NB4 (cell line): ENCODE measurements around the gene TRDN.

Experiments
- DNase-seq: peaks from one replicate; pipeline ENCODE4 v3.0.0; 2010; ENCODE audit warnings: low read depth
- H3K4me3 ChIP-seq: one replicate; pipeline ENCODE4 v1.5.1; 2011; ENCODE audit warnings: mild to moderate bottlenecking, low read depth, low read length, moderate library complexity
- MAX ChIP-seq: IDR thresholded peaks from 2 replicates; pipeline ENCODE4 v1.6.1; 2011; ENCODE audit warnings: low read depth, low read length
- MYC ChIP-seq: IDR thresholded peaks from 2 replicates; pipeline ENCODE4 v1.6.1; 2011; ENCODE audit warnings: low read depth, low read length
- POLR2A ChIP-seq: IDR thresholded peaks from 2 replicates; pipeline ENCODE4 v1.6.1; 2011; ENCODE audit warnings: mild to moderate bottlenecking; ENCODE audit not compliant: insufficient read length; ENCODE audit errors: extremely low read depth
- TF ChIP-seq, protein P1 (sequence below): IDR thresholded peaks from one replicate; pipeline ENCODE4 v1.5.1; 2012; ENCODE audit warnings: low read depth, low read length

Gene TRDN

GRCh38 chr6:123658848-123659247 lies 22.1 kb upstream of the TRDN start:
- no peak for DNase-seq
- TF ChIP-seq MYC (no peak), POLR2A (no peak), MAX (no peak)
- TF ChIP-seq, protein P1, sequence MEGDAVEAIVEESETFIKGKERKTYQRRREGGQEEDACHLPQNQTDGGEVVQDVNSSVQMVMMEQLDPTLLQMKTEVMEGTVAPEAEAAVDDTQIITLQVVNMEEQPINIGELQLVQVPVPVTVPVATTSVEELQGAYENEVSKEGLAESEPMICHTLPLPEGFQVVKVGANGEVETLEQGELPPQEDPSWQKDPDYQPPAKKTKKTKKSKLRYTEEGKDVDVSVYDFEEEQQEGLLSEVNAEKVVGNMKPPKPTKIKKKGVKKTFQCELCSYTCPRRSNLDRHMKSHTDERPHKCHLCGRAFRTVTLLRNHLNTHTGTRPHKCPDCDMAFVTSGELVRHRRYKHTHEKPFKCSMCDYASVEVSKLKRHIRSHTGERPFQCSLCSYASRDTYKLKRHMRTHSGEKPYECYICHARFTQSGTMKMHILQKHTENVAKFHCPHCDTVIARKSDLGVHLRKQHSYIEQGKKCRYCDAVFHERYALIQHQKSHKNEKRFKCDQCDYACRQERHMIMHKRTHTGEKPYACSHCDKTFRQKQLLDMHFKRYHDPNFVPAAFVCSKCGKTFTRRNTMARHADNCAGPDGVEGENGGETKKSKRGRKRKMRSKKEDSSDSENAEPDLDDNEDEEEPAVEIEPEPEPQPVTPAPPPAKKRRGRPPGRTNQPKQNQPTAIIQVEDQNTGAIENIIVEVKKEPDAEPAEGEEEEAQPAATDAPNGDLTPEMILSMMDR: no peak

DNA sequence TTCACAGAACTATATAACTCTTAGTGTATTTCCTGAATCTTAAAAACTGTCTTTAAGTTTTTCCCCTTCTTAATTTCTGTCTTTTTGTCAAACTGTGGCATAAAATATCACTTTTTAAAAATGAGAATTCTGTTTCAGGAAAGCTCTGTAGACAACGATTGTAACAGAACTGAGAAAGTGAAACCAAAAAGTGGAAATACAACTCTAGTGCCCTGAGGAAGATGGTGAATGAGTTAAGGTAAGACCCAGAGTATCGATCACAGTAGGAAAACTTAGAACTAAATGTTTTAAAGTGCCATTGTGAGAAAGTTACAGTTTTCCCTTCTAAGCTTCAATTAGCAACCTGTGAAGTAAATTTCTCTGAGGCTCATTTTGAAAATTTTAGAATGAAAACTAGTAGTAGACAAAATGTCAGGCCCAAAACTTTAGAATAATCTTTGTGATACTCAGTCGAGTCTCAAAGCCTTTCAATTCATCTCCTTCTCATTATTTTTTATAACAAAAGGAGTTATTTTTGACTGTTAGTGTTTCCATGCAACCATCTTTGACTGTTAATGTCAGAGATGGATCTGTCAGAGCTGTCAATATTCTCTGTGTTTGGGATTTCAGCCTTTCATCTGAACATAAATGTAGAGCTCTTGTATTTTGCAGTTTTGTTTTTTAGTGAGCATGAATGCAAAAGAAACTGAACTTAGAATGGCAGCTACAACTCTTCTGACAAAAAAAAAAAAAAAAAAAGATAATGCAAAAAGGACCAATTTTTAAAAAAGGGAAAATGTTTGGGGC lies 19.0 kb upstream of the TRDN start:
- TF ChIP-seq MAX: no peak
- TF ChIP-seq POLR2A: no peak
- TF ChIP-seq MYC: no peak
- TF ChIP-seq, protein P1: no peak
- peak; percentile 43 for DNase-seq

More at GRCh38 chr6:123658848-123659247, 22.1 kb upstream of the TRDN start:
- H3K4me3 ChIP-seq: no peak overlapping the region

GRCh38 chr6:123648723-123649122 lies 12.0 kb upstream of the TRDN start:
- TF ChIP-seq, protein P1: no peak
- TF ChIP-seq MAX: no peak
- no peak for TF ChIP-seq POLR2A
- no peak for TF ChIP-seq MYC
- no peak overlapping the region for H3K4me3 ChIP-seq
- DNase-seq: no peak

More for the DNA sequence above, 19.0 kb upstream of the TRDN start:
- H3K4me3 ChIP-seq: peak overlapping the region; percentile 51

DNA sequence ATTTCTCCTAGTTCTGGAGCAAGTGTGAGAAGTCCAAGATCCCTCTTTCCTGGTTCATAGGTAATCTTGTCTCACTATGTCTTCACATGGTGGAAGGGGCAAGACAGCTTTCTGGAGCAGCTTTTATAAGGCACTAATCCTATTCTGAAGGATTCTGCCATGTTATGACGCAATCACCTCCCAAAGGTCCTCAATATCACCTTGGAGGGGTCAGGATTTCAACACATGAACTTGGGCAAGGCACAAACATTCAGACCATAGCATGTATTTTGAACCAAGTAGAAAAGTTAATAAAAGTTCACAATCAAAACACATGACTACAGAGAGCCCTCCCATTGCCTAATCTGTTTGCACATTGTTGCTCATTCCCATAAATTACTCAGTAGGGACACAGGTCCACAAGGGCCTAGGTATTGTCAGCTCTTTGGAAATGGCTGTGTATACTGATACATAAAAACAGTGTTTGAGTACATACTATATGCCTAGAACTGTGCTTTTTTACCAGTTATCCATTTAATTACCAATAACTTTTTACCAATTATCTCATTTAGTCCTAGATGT lies 11.3 kb upstream of the TRDN start:
- TF ChIP-seq MAX (no peak), MYC (no peak), POLR2A (no peak)
- TF ChIP-seq, protein P1: no peak
- no peak overlapping the region for H3K4me3 ChIP-seq
- DNase-seq: no peak

DNA sequence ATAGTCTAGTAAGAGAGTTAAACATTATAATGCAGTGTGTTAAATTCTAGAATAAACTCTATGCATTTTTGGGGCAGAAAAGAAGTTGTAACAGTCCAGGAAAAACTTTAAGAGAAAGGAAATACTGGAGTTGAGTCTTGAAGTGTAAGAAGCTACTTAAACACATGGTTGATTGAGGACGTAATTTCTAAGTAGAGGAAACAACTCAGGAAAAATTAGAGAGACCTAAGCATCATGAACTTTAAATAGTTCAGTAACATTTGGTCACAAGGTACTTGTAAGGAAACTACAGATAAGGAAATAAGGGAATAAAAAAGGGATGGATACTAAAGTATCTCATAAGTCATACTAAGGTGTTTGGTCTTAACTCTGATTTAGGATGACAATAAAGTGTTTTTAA lies 4.7 kb upstream of the TRDN start:
- H3K4me3 ChIP-seq: no peak overlapping the region
- DNase-seq: no peak
- no peak for TF ChIP-seq MAX
- TF ChIP-seq, protein P1: no peak
- no peak for TF ChIP-seq POLR2A
- no peak for TF ChIP-seq MYC
